OCI-LY7 (cell line): Measurements from ENCODE around the gene MPV17L2. TPM values are rescaled to one million over a fixed set of nuclear protein-coding genes. Genes with fewer than 3 reads are reported as not detected.
A peak's percentile ranks its signal among the peaks of the same experiment; 100 is the strongest.

ENCODE experiments used
- BruUV-seq: library from RNA; stranded (reverse); fragments of 400-500 nt; replicated peaks from 2 replicates; lab custom pipeline; 2021; lab: Mats Ljungman, UMichigan
- CTCF ChIA-PET: fragments of 300-600 bp; sonication (Branson Sonifier 250); formaldehyde crosslinking; loops from one replicate; lab custom pipeline; 2022; ENCODE audit warnings: antibody characterized with exemption; ENCODE audit not compliant: unreplicated experiment; lab: Charles Lee
- POLR2A ChIA-PET: fragments of 300-600 bp; sonication (Branson Sonifier 250); formaldehyde crosslinking; loops from one replicate; lab custom pipeline; 2022; ENCODE audit warnings: antibody characterized with exemption; lab: Charles Lee
- DNase-seq: peaks from one replicate; pipeline ENCODE4 v3.0.0-alpha.2; 2015; ENCODE audit warnings: low spot score
- H2AFZ ChIP-seq: fragments of 200-600 bp; sonication (generic), shearing (Covaris generic); 2 replicates; pipeline ENCODE4 v1.6.1; 2014; ENCODE audit warnings: mild to moderate bottlenecking, antibody characterized with exemption, low read length, moderate library complexity
- H3K27ac ChIP-seq: fragments of 200-600 bp; sonication (generic); 2 replicates; pipeline ENCODE4 v1.5.1; 2014; ENCODE audit warnings: mixed run types, low read depth, mild to moderate bottlenecking, moderate library complexity, low read length, inconsistent platforms; ENCODE audit not compliant: poor library complexity, severe bottlenecking
- H3K36me3 ChIP-seq: fragments of 200-600 bp; sonication (generic); 2 replicates; pipeline ENCODE4 v1.6.1; 2014; ENCODE audit warnings: mild to moderate bottlenecking, antibody characterized with exemption, low read length, moderate library complexity, mixed read lengths; ENCODE audit not compliant: insufficient read depth
- H3K4me1 ChIP-seq: fragments of 200-600 bp; sonication (generic); 2 replicates; pipeline ENCODE4 v1.5.1; 2014; ENCODE audit warnings: mild to moderate bottlenecking, low read length; ENCODE audit not compliant: insufficient read depth, poor library complexity, severe bottlenecking
- H3K4me2 ChIP-seq: fragments of 200-600 bp; sonication (generic); 2 replicates; pipeline ENCODE4 v1.6.1; 2014; ENCODE audit warnings: mild to moderate bottlenecking, low read length
- H3K4me3 ChIP-seq: fragments of 200-600 bp; sonication (generic); 2 replicates; pipeline ENCODE4 v1.5.1; 2014; ENCODE audit warnings: mild to moderate bottlenecking, low read depth, low read length; ENCODE audit not compliant: poor library complexity, severe bottlenecking
- H3K79me2 ChIP-seq: fragments of 200-600 bp; sonication (generic); 2 replicates; pipeline ENCODE4 v1.6.1; 2016; ENCODE audit warnings: low read depth, mild to moderate bottlenecking, low read length, moderate library complexity, mixed read lengths; ENCODE audit not compliant: insufficient read depth
- H3K9me2 ChIP-seq: fragments of 200-600 bp; sonication (generic); 2 replicates; pipeline ENCODE4 v1.6.1; 2016; ENCODE audit warnings: mild to moderate bottlenecking, low read length, mixed read lengths; ENCODE audit not compliant: insufficient read depth
- H3K9me3 ChIP-seq: fragments of 200-600 bp; sonication (generic); 2 replicates; pipeline ENCODE4 v1.6.1; 2014; ENCODE audit warnings: mild to moderate bottlenecking, mixed run types, low read length, mixed read lengths
- H4K20me1 ChIP-seq: fragments of 200-600 bp; sonication (generic); 2 replicates; pipeline ENCODE4 v1.6.1; 2014; ENCODE audit warnings: mild to moderate bottlenecking, antibody characterized with exemption, low read length, moderate library complexity, mixed read lengths; ENCODE audit not compliant: insufficient read depth
- EZH2phosphoT487 ChIP-seq: fragments of 200-600 bp; sonication (generic); IDR thresholded peaks from 2 replicates; pipeline ENCODE4 v1.6.1; 2018; ENCODE audit warnings: low read depth, borderline replicate concordance, mild to moderate bottlenecking, mixed run types, antibody characterized with exemption, low read length, moderate library complexity, mixed read lengths
- intact Hi-C: fragments of 100-400 bp; cut with micrococcal nuclease; formaldehyde crosslinking; loops from one replicate; pipeline ENCODE4 v1.10.0; 2022; ENCODE audit not compliant: unreplicated experiment
- total RNA-seq, 2 experiments: library from RNA; depleted of rRNA in 1 of 2; stranded (reverse); fragments of >200 nt in 1 of 2; shearing (Covaris generic) in 1 of 2; gene quantifications; 2 replicates each; pipeline ENCODE4 v1.2.3, GENCODE V29; 2014 to 2022
- TF ChIP-seq, protein P1 (sequence below): fragments of 200-600 bp; sonication (generic); conservative IDR thresholded peaks from 2 replicates; pipeline ENCODE4 v1.5.1; 2014; ENCODE audit warnings: mild to moderate bottlenecking, antibody characterized with exemption, low read length, moderate library complexity, mixed read lengths

The MPV17L2 gene
- total RNA-seq, 2 experiments from 2014 or later: 22.6 to 23.7 TPM

DNA sequence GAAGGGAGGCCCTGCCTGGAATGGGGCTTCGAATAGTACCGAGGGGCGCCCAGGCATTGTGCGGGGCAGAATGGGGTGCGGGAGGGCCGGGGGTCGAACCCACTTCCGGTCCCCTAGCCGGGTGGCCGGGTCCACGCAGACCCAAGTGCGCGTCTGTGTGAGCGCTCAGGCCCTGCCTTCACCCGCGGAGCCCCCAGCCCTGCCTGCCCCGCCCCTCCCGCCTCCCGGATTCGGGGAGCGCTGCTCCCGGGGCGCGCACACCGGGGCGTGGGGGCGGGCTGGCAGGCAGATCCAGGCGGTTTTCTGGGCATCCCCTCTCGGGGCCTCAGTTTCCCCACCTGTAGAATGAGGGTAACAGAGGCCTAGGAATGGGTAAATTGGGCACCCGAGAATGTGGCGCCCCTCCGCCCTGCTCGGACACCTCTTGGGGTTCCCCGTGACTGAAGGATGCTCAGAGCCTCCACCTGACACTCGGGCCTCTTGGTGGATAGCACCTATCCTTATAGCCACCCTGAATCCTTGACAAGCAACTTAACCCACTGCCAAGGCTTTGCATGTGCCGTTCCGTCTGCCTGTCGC is 39.4 kb upstream of the MPV17L2 start:
- DNase-seq: peak; percentile 38
- Histone ChIP-seq H4K20me1 (no peaks in the 10 kb centered on the region), H3K36me3 (peaks cover 20% of the 10 kb centered on the region; the same call in 1 of the 2 replicates), H3K4me3 (peak overlapping the region; percentile 82), H3K4me1 (peaks cover 34% of the 10 kb centered on the region), H3K9me2 (no peaks in the 10 kb centered on the region), H2AFZ (peak overlapping the region; percentile 58; the same call in 1 of the 2 replicates), H3K79me2 (peaks cover 3% of the 10 kb centered on the region; the same call in 1 of the 2 replicates), H3K9me3 (no peaks in the 10 kb centered on the region), H3K4me2 (peak overlapping the region; percentile 94), H3K27ac (peak overlapping the region; percentile 90)
- TF ChIP-seq, protein P1, sequence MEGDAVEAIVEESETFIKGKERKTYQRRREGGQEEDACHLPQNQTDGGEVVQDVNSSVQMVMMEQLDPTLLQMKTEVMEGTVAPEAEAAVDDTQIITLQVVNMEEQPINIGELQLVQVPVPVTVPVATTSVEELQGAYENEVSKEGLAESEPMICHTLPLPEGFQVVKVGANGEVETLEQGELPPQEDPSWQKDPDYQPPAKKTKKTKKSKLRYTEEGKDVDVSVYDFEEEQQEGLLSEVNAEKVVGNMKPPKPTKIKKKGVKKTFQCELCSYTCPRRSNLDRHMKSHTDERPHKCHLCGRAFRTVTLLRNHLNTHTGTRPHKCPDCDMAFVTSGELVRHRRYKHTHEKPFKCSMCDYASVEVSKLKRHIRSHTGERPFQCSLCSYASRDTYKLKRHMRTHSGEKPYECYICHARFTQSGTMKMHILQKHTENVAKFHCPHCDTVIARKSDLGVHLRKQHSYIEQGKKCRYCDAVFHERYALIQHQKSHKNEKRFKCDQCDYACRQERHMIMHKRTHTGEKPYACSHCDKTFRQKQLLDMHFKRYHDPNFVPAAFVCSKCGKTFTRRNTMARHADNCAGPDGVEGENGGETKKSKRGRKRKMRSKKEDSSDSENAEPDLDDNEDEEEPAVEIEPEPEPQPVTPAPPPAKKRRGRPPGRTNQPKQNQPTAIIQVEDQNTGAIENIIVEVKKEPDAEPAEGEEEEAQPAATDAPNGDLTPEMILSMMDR: no peak
- TF ChIP-seq EZH2phosphoT487: no peak
- intact Hi-C loops: loop anchor here (2.0 to 5.0 kb wide), 2 partner anchors 35 to 146 kb away; partner anchors contain the start of gene ARRDC2
- no TSS peak for BruUV-seq
- ChIA-PET CTCF (no interaction called here), POLR2A (no interaction called here)

DNA sequence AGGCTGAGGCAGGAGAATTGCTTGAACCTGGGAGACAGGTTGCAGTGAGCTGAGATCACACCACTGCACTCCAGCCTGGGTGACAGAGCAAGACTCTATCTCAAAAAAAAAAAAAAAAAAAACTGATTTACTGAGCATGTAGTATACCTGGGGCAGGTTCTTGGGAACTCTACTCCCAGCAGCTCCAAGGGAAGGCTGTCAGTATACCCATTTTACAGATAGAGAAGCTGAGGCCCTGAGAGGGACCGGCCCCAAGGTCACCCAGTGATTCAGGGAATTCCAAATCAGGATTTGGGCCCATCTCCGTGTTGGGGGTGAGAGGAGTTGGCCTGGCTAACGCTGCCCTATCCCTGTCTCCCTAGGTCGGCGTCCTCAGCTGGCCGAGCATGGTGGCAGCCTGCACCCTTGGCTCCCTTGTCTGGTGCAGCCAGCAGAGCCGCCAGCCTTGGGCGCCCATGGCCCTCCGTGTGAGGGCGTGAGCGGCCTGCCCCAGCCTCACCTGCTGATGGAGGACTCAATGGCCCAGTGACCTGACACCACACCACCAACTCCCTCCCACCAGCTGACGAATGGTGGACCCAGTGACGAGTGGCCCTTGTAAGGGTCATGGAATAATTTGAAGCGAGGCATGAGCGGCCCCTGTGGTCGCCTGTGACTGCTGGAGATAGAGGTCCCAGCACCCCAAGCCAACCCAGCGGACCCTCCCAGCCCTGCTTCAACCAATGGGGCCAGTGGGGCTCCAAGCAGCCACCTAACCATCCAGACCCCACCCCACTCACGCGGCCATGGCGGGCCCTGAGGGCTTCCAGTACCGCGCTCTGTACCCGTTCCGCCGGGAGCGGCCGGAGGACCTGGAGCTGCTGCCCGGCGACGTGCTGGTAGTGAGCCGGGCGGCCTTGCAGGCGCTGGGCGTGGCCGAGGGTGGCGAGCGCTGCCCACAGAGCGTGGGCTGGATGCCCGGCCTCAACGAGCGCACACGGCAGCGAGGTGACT is 37.6 kb upstream of the MPV17L2 start:
- Histone ChIP-seq H4K20me1 (no peaks in the 10 kb centered on the region), H3K27ac (no peak overlapping the region), H3K9me3 (no peaks in the 10 kb centered on the region), H2AFZ (no peak overlapping the region), H3K9me2 (no peaks in the 10 kb centered on the region), H3K4me1 (peaks cover 37% of the 10 kb centered on the region), H3K4me3 (no peak overlapping the region), H3K4me2 (no peak overlapping the region), H3K79me2 (peaks cover 3% of the 10 kb centered on the region; the same call in 1 of the 2 replicates), H3K36me3 (peaks cover 12% of the 10 kb centered on the region; the same call in 1 of the 2 replicates)
- ChIA-PET CTCF (no interaction called here), POLR2A (interaction anchor here (0.6 kb wide), 1 partner anchor 15 kb away, joined by 3 read pairs; no protein-coding TSS in a partner anchor)
- intact Hi-C loops: no loop called here
- no TSS peak for BruUV-seq
- no peak for TF ChIP-seq EZH2phosphoT487
- TF ChIP-seq, protein P1: no peak
- no peak for DNase-seq
